Fibroblast of lung (primary cell): ENCODE data around the gene TEX44. TPM values are rescaled to one million over a fixed set of nuclear protein-coding genes. Genes with fewer than 3 reads are reported as not detected.

Experiments
- DNase-seq, 2 donors: peaks; one replicate each; pipeline versions ENCODE4 v3.0.0 to v3.0.0-alpha.2; 2010; ENCODE audit warnings: low read depth in 2 of 2
- H2AFZ ChIP-seq: 2 replicates; pipeline ENCODE4 v1.5.1; 2012; ENCODE audit warnings: low read length, control low read depth, inconsistent platforms
- H3K27ac ChIP-seq: 2 replicates; pipeline ENCODE4 v1.5.1; 2011; ENCODE audit warnings: low read length, control low read depth; ENCODE audit not compliant: insufficient read depth
- H3K27me3 ChIP-seq: 2 replicates; pipeline ENCODE4 v1.5.1; 2011; ENCODE audit warnings: mild to moderate bottlenecking, low read length; ENCODE audit not compliant: control insufficient read depth, insufficient read depth
- H3K36me3 ChIP-seq: 2 replicates; pipeline ENCODE4 v1.5.1; 2011; ENCODE audit warnings: low read length; ENCODE audit not compliant: control insufficient read depth, insufficient read depth
- H3K4me1 ChIP-seq: 2 replicates; pipeline ENCODE4 v1.5.1; 2011; ENCODE audit warnings: low read length; ENCODE audit not compliant: control insufficient read depth, insufficient read depth; ENCODE audit errors: extremely low read depth
- H3K4me2 ChIP-seq: 2 replicates; pipeline ENCODE4 v1.5.1; 2011; ENCODE audit warnings: low read length, control low read depth; ENCODE audit not compliant: insufficient read depth; ENCODE audit errors: extremely low read depth
- H3K4me3 ChIP-seq, 4 experiments: fragments of 200-600 bp in 1 of 4; sonication (generic) in 1 of 4; replicated peaks in 1 of 4; 2 replicates each; pipeline ENCODE4 v1.5.1; 2011 to 2016; ENCODE audit warnings: low read length in 4 of 4, low read depth in 3 of 4, mild to moderate bottlenecking in 3 of 4, control low read depth in 2 of 4, inconsistent platforms in 1 of 4, mixed read lengths in 1 of 4; ENCODE audit not compliant: insufficient read depth in 1 of 4; ENCODE audit errors: control extremely low read depth in 1 of 4
- H3K79me2 ChIP-seq: 2 replicates; pipeline ENCODE4 v1.5.1; 2012; ENCODE audit warnings: mild to moderate bottlenecking, low read length, inconsistent platforms; ENCODE audit not compliant: control insufficient read depth, insufficient read depth
- H3K9ac ChIP-seq: 2 replicates; pipeline ENCODE4 v1.5.1; 2011; ENCODE audit warnings: mild to moderate bottlenecking, low read length, control low read depth; ENCODE audit not compliant: insufficient read depth
- H3K9me3 ChIP-seq: 2 replicates; pipeline ENCODE4 v1.5.1; 2012; ENCODE audit warnings: low read depth, low read length; ENCODE audit not compliant: control insufficient read depth, insufficient read depth
- H4K20me1 ChIP-seq: 2 replicates; pipeline ENCODE4 v1.5.1; 2011; ENCODE audit warnings: low read length; ENCODE audit not compliant: control insufficient read depth, insufficient read depth; ENCODE audit errors: extremely low read depth
- CTCF ChIP-seq, 2 donors: IDR thresholded peaks in 1 of 2; conservative IDR thresholded peaks in 1 of 2; 1 replicate in 1 of 2; 2 replicates in 1 of 2; pipeline ENCODE4 v1.5.1; 2011 to 2012; ENCODE audit warnings: low read length in 2 of 2, control low read depth in 1 of 2, inconsistent platforms in 1 of 2, low read depth in 1 of 2, mild to moderate bottlenecking in 1 of 2
- EZH2 ChIP-seq: IDR thresholded peaks from 2 replicates; pipeline ENCODE4 v1.5.1; 2012; ENCODE audit warnings: low read length, control low read depth, mild to moderate bottlenecking; ENCODE audit errors: missing control alignments
- polyA minus RNA-seq: library from RNA; depleted of rRNA, polyadenylated mRNA; stranded (reverse); fragments of >200 nt; gene quantifications from 2 replicates; pipeline ENCODE4 v1.2.3, GENCODE V29; 2011; ENCODE audit warnings: low replicate concordance
- polyA plus RNA-seq, 2 donors: library from polyadenylated mRNA; depleted of rRNA in 1 of 2; stranded (reverse) in 1 of 2; unstranded in 1 of 2; fragments of >200 nt; gene quantifications; 2 replicates each; pipeline ENCODE4 v1.2.1, GENCODE V29; 2011 to 2012; ENCODE audit warnings: missing spikeins in 1 of 2
- total RNA-seq: library from RNA; depleted of rRNA; stranded (reverse); fragments of >200 nt; gene quantifications from 2 replicates; pipeline ENCODE4 v1.2.1, GENCODE V29; 2014

TEX44 gene
- not detected in 2 replicates for total RNA-seq
- polyA plus RNA-seq = not detected in 2 replicates
- polyA plus RNA-seq (2012) = not detected in 2 replicates
- not detected in 2 replicates for polyA minus RNA-seq

- Histone ChIP-seq H3K27ac (no peak within 1 kb of the TSS), H3K4me1 (peaks cover 3% of the 10 kb centered on the region), H3K36me3 (no peaks in the 10 kb centered on the region), H3K79me2 (no peaks in the 10 kb centered on the region), H4K20me1 (no peaks in the 10 kb centered on the region), H3K27me3 (peaks cover 3% of the 10 kb centered on the region), H2AFZ (no peak within 1 kb of the TSS), H3K4me3 (no peak within 1 kb of the TSS), H3K9ac (no peak within 1 kb of the TSS), H3K4me2 (no peak within 1 kb of the TSS), H3K9me3 (no peaks in the 10 kb centered on the region)
- no peak for DNase-seq
- TF ChIP-seq CTCF (conservative IDR thresholded peaks at IDR 0.05 in 1 of 2, IDR thresholded peaks at IDR 0.05 in 1 of 2; ENCODE audit: low read depth in 1 of 2, low read length in 2 of 2) (no peak), EZH2 (no peak)
These were observed at the start of gene TEX44 for GRCh38 chr2:231592636-231593145. Gene TEX44, plus strand, starts transcription at chr2:231592864. Its CDS starts 88 bp downstream, at chr2:231592952.

GRCh38 chr2:231545105-231545902 lies 47.4 kb upstream of the TEX44 start:
- no peak overlapping the region for H3K27ac ChIP-seq

More at GRCh38 chr2:231545105-231545902, 47.4 kb upstream of the TEX44 start:
- no peaks in the 10 kb centered on the region for H3K79me2 ChIP-seq
- no peak overlapping the region for H2AFZ ChIP-seq
- peak; percentile 79 to 87 for DNase-seq
- no peak for TF ChIP-seq EZH2
- no peak for TF ChIP-seq CTCF (conservative IDR thresholded peaks at IDR 0.05 in 1 of 2, IDR thresholded peaks at IDR 0.05 in 1 of 2; ENCODE audit: low read depth in 1 of 2, low read length in 2 of 2)
- H4K20me1 ChIP-seq = no peaks in the 10 kb centered on the region
- peaks cover 2% of the 10 kb centered on the region for H3K4me1 ChIP-seq
- H3K36me3 ChIP-seq = no peaks in the 10 kb centered on the region
- H3K9me3 ChIP-seq = no peaks in the 10 kb centered on the region
- H3K27me3 ChIP-seq = peaks cover 2% of the 10 kb centered on the region
- no peak overlapping the region for H3K4me3 ChIP-seq
- H3K9ac ChIP-seq = no peak overlapping the region
- H3K4me2 ChIP-seq = no peak overlapping the region
